Activated CD4-positive, alpha-beta T cell treated with anti-CD3 and anti-CD28 coated beads for 1 hour (primary cell): ENCODE measurements around the gene CSNK1A1L.

Experiments used
- DNase-seq: peaks from one replicate; pipeline ENCODE4 v3.0.0-alpha.2; 2020

CSNK1A1L gene

GRCh38 chr13:37105251-37105714 lies at the start of gene CSNK1A1L:
Gene CSNK1A1L (minus strand): TSS chr13:37105664. CDS start chr13:37105256, 408 bp downstream.
- no peak for DNase-seq

GRCh38 chr13:37149380-37149779 lies 43.9 kb upstream of the CSNK1A1L start:
- DNase-seq = no peak

- DNase-seq = no peak
Observed at GRCh38 chr13:37148501-37148900, 43.0 kb upstream of the CSNK1A1L start.

GRCh38 chr13:37144661-37145060 lies 39.2 kb upstream of the CSNK1A1L start:
- no peak for DNase-seq

GRCh38 chr13:37143911-37144310 lies 38.4 kb upstream of the CSNK1A1L start:
- no peak for DNase-seq

GRCh38 chr13:37142877-37143276 lies 37.4 kb upstream of the CSNK1A1L start:
- DNase-seq = no peak

GRCh38 chr13:37141011-37141410 lies 35.5 kb upstream of the CSNK1A1L start:
- no peak for DNase-seq

GRCh38 chr13:37139356-37139755 lies 33.9 kb upstream of the CSNK1A1L start:
- DNase-seq = no peak

- no peak for DNase-seq
Observed at GRCh38 chr13:37138926-37139325, 33.5 kb upstream of the CSNK1A1L start.

- DNase-seq = no peak
Observed at GRCh38 chr13:37138169-37138568, 32.7 kb upstream of the CSNK1A1L start.

- no peak for DNase-seq
Observed at GRCh38 chr13:37136633-37137032, 31.2 kb upstream of the CSNK1A1L start.

GRCh38 chr13:37136187-37136586 lies 30.7 kb upstream of the CSNK1A1L start:
- no peak for DNase-seq

- no peak for DNase-seq
Observed at GRCh38 chr13:37134411-37135041, 29.1 kb upstream of the CSNK1A1L start.

GRCh38 chr13:37132211-37132610 lies 26.7 kb upstream of the CSNK1A1L start:
- no peak for DNase-seq

- DNase-seq = no peak
Observed at GRCh38 chr13:37131092-37131491, 25.6 kb upstream of the CSNK1A1L start.

GRCh38 chr13:37129866-37130265 lies 24.4 kb upstream of the CSNK1A1L start:
- no peak for DNase-seq

GRCh38 chr13:37127691-37128241 lies 22.3 kb upstream of the CSNK1A1L start:
- no peak for DNase-seq

- DNase-seq = no peak
Observed at GRCh38 chr13:37123337-37123736, 17.9 kb upstream of the CSNK1A1L start.

- no peak for DNase-seq
Observed at GRCh38 chr13:37118016-37118415, 12.6 kb upstream of the CSNK1A1L start.

- no peak for DNase-seq
Observed at GRCh38 chr13:37114250-37114649, 8.8 kb upstream of the CSNK1A1L start.

GRCh38 chr13:37113534-37113933 lies 8.1 kb upstream of the CSNK1A1L start:
- DNase-seq = no peak

- no peak for DNase-seq
Observed at GRCh38 chr13:37109051-37109678, 3.7 kb upstream of the CSNK1A1L start.

- no peak for DNase-seq
Observed at GRCh38 chr13:37107868-37108267, 2.4 kb upstream of the CSNK1A1L start.

- no peak for DNase-seq
Observed at GRCh38 chr13:37107456-37107855, 2.0 kb upstream of the CSNK1A1L start.
